Activated T-cell treated with anti-CD3 and anti-CD28 coated beads for 48 hours (primary cell): Measurements from ENCODE around the gene OR56A1.
"Not testable (repeated sequence)": the region's sequence is repeated elsewhere in the genome, so short reads cannot be mapped to it uniquely, and the experiment has no call there.

Experiments used
- DNase-seq: peaks from one replicate; pipeline ENCODE4 v3.0.0-alpha.2; 2020; ENCODE audit warnings: low read depth

The OR56A1 gene, protein sequence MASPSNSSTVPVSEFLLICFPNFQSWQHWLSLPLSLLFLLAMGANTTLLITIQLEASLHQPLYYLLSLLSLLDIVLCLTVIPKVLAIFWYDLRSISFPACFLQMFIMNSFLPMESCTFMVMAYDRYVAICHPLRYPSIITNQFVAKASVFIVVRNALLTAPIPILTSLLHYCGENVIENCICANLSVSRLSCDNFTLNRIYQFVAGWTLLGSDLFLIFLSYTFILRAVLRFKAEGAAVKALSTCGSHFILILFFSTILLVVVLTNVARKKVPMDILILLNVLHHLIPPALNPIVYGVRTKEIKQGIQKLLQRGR

GRCh38 chr11:6030708-6031405 lies at the start of gene OR56A1:
OR56A1 (minus strand) TSS chr11:6030758; CDS start chr11:6027692, 3,066 bp downstream.
- DNase-seq = no peak

GRCh38 chr11:6079463-6079862 lies 48.9 kb upstream of the OR56A1 start:
- no peak for DNase-seq

- no peak for DNase-seq
These were observed 47.2 kb upstream of the OR56A1 start for GRCh38 chr11:6077723-6078122.

DNA sequence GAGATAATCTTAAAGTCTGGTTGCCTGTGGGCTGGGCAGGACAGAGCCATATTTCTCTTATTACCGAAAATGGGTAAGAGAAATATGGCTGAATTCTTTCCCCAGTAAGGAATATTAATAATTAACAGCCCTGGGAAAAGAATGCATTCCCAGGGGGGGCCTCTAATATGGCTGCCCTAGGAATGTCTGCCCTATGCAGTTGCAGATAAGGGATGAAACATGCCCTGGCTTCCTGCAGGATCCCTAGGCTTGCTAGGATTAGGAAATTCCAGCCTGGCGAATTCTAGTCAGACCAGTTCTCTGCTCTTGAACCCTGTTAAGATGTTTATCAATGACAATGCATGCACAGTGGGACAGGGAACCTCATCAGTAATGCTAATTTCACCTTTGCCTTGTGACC lies 45.9 kb upstream of the OR56A1 start:
- DNase-seq = not testable (repeated sequence)

- no peak for DNase-seq
These were observed 36.9 kb upstream of the OR56A1 start for GRCh38 chr11:6067502-6067901.

GRCh38 chr11:6062691-6063358 lies 32.3 kb upstream of the OR56A1 start:
- no peak for DNase-seq

- no peak for DNase-seq
These were observed 30.9 kb upstream of the OR56A1 start for GRCh38 chr11:6061475-6061874.

- DNase-seq = no peak
These were observed 26.9 kb upstream of the OR56A1 start for GRCh38 chr11:6057452-6057851.

DNA sequence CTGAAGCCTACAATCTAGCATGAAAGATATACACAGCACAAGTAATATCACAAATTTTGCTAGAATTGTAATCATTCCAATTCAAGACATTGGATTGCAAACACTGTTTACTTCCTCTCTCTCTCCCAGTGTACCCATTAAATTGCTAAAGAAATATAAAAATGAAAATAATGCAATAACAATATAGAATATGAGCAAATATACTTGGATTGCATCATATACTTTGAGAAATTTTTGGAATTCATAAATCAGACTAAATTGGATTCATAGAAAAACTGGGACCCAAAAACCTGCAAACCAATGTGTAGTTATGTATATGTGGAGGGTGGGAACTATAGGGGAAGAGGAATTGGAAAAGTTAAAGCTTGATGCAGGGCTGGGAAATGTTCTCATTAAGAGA lies 25.0 kb upstream of the OR56A1 start:
- no peak for DNase-seq

GRCh38 chr11:6052374-6052773 lies 21.8 kb upstream of the OR56A1 start:
- no peak for DNase-seq

DNA sequence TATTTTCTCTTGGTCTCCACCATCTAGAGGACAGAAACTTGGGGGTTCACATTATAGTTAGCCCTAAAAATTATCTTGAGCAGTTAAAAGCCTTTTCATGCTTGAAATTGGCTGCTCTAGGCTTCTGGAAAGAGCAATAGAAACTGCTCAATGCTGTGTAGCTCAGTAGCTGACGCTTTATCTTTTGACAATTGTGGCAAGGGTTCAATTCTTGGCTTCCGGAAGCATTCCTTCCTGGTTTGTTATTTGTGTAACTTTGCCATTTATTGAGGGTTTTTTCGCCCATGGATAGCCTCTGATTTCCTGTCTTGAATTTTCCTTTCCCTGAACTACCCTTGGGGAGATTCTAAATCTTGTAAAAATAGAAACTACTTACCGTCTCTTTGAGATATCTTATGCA lies 10.3 kb upstream of the OR56A1 start:
- DNase-seq = no peak

- DNase-seq = no peak
These were observed 3.1 kb downstream of the OR56A1 start for GRCh38 chr11:6027501-6027900.

- no peak for DNase-seq
These were observed 5.5 kb downstream of the OR56A1 start for GRCh38 chr11:6025056-6025455.

DNA sequence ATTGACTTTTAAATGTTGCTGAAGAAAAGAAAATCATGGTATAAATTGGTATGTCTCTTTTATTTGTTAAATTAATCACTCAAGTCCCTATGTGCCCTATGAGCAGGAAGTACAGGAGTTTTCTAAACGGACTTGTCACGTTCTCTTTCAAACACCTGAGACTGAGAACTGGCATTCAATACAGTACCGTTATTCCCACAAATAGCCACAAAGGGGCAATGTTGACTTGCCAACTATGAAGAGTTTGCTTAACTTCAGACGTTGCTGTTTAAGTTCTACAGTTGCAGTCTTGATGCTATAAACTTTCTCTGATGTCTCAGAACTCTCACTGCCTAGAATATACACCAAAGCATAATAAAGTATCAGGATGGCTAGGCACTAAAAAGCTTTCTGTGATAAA lies 7.6 kb downstream of the OR56A1 start:
- DNase-seq = no peak

DNA sequence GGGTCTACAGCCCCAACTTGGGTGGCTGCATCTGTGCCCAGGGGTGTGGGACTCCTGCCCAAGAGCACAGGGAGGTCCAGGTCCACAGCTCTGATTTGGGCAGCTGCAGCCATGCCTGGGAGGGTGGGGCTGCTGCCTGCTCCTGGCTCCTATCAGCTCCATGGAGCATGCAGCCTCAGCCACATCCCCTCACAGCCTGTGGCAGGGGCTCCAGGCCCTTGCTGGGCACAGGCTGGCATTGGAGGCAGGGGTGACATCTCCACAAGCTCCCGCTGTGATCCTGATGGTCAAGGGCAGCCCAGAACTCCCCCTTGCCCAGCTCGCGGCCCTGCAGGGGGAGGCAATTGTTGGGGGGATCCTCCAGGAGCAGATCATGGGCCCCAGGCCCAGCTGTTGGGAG lies 17.5 kb downstream of the OR56A1 start:
- no peak for DNase-seq

DNA sequence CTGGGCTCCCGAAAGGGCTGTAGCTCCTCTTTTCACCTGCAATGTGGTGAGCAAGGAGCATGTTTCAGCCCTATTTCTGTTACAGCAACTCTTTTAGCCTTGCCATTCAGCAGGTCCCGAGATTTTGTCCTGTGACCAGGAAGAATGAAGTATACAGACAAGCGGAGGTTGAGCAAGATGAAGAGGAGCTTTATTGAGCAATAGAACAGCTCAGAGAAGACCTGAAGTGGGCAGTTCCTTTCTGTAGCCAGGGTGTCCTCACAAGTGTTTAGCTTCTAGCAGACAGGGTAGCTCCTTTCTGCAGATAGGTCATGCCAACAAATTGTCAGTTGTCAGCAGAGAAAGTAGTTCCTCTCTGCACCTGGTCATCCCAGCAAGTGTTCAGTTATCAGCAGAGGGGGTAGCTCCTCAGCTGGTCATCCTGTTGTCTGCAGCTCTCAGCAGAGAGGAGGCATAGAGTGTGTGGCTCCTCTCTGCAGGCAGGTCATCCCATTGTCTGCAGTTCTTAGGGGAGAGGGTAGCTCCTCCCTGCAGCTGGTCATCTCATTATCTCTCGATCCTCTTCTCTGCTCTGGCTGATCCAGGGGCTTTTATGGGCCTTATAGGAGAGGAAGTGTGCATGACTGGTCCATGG lies 18.4 kb downstream of the OR56A1 start:
- no peak for DNase-seq

DNA sequence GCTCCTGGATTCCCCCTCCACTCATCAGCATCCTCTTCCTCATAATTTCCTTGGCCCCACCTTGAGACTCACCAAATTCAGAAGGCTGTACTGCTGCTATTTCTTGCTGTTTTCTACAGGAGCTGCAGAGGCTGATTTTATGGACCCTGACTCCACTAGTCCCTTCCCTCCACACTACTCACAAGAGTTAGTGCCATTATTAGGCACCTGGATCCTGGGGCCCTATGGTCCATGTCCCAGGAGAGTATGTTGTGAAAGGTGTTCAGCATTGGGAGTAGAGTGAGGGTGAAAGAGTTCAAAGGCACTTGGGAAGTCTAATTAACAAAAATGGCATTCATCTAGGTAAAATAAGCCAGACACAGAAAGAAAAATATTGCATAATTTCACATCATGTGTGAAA lies 23.7 kb downstream of the OR56A1 start, which contains the start of gene OR56A4:
OR56A4 (minus strand) TSS at position 101 of the 400 bp plus-strand sequence. CDS start 3,954 bp downstream, outside the sequence.
- no peak for DNase-seq

DNA sequence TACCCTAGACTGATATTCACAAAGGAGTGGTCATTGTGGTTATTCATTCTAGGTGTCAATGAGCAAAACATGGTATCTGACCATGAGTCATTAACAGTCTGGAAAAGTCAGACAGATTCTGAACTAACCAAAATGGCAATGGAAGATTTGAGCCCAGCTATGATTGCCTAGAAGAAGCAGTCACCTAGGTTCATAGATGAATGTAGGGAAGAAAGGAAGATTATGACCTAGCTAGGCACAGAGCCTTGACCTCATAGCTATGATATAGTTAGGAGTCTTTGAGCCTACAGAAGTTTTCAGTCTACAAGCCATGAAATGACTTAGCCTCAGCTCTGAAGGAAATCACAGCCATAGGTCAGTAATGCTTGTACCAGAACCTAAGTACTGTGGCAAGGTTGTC lies 24.2 kb downstream of the OR56A1 start:
- no peak for DNase-seq

- DNase-seq = no peak
These were observed 28.3 kb downstream of the OR56A1 start for GRCh38 chr11:6002202-6002699.

- DNase-seq = no peak
These were observed 35.8 kb downstream of the OR56A1 start for GRCh38 chr11:5994791-5995190.

GRCh38 chr11:5992604-5993251 lies 37.8 kb downstream of the OR56A1 start:
- DNase-seq = no peak

GRCh38 chr11:5992150-5992549 lies 38.4 kb downstream of the OR56A1 start:
- no peak for DNase-seq
